Measurements from ENCODE around the gene ITGA4.

The ITGA4 gene

GRCh38 chr2:181575650-181576025 lies 118.5 kb downstream of the ITGA4 start:
- ATAC-seq (replicated peaks) (no peak), DNase-seq (no peak)
- peaks cover 3% of the 10 kb centered on the region for H3K36me3 Mint-ChIP-seq (ENCODE audit: insufficient read depth)
- H3K9me3 Mint-ChIP-seq: no peaks in the 10 kb centered on the region
- no peak overlapping the region for H3K4me3 Mint-ChIP-seq
- peaks cover 0 to 20% of the 10 kb centered on the region in 2 donors for H3K27me3 Mint-ChIP-seq
- no peak overlapping the region for H3K27ac Mint-ChIP-seq
- no peaks in the 10 kb centered on the region for H3K4me1 Mint-ChIP-seq (ENCODE audit: low read depth in 2 of 2)

- Mint-ChIP-seq H3K27ac (no peak overlapping the region), H3K9me3 (no peaks in the 10 kb centered on the region), H3K4me3 (no peak overlapping the region), H3K27me3 (peaks cover 8 to 26% of the 10 kb centered on the region in 2 donors), H3K4me1 (ENCODE audit: low read depth in 2 of 2) (no peaks in the 10 kb centered on the region), H3K36me3 (ENCODE audit: insufficient read depth) (peaks cover 3% of the 10 kb centered on the region)
- DNase-seq (no peak), ATAC-seq (replicated peaks) (no peak)
Observed at GRCh38 chr2:181576431-181576830, 119.2 kb downstream of the ITGA4 start.

GRCh38 chr2:181578829-181579228 lies 121.6 kb downstream of the ITGA4 start:
- Mint-ChIP-seq H3K27me3 (peaks cover 27 to 29% of the 10 kb centered on the region in 2 donors), H3K4me3 (no peak overlapping the region), H3K4me1 (ENCODE audit: low read depth in 2 of 2) (no peaks in the 10 kb centered on the region), H3K9me3 (no peaks in the 10 kb centered on the region), H3K27ac (no peak overlapping the region), H3K36me3 (ENCODE audit: insufficient read depth) (no peaks in the 10 kb centered on the region)
- no peak for DNase-seq
- no peak for ATAC-seq (replicated peaks)

- H3K4me1 Mint-ChIP-seq (ENCODE audit: low read depth in 2 of 2): peaks cover 2 to 10% of the 10 kb centered on the region in 2 donors
- DNase-seq (no peak), ATAC-seq (replicated peaks) (no peak)
- H3K36me3 Mint-ChIP-seq (ENCODE audit: insufficient read depth): no peaks in the 10 kb centered on the region
- no peaks in the 10 kb centered on the region for H3K9me3 Mint-ChIP-seq
- no peak overlapping the region for H3K4me3 Mint-ChIP-seq
- H3K27ac Mint-ChIP-seq: no peak overlapping the region
- H3K27me3 Mint-ChIP-seq: peaks cover 28 to 38% of the 10 kb centered on the region in 2 donors
Observed at GRCh38 chr2:181581534-181581933, 124.3 kb downstream of the ITGA4 start.

- Mint-ChIP-seq H3K9me3 (no peaks in the 10 kb centered on the region), H3K27me3 (peaks cover 38 to 49% of the 10 kb centered on the region in 2 donors), H3K36me3 (ENCODE audit: insufficient read depth) (no peaks in the 10 kb centered on the region), H3K4me3 (no peak overlapping the region), H3K4me1 (ENCODE audit: low read depth in 2 of 2) (peaks cover 5 to 24% of the 10 kb centered on the region in 2 donors), H3K27ac (no peak overlapping the region)
- DNase-seq (no peak), ATAC-seq (replicated peaks) (no peak)
Observed at GRCh38 chr2:181585732-181586131, 128.5 kb downstream of the ITGA4 start.
